PC-3 (cell line): ENCODE data around the gene C1QTNF12. TPM values are rescaled to one million over a fixed set of nuclear protein-coding genes. Genes with fewer than 3 reads are reported as not detected.

Experiments used
- ATAC-seq: fragments of 200-7000 bp; cut with Tn5 transposase; 2 replicates; pipeline ENCODE4 v1.9.1; 2020; ENCODE audit warnings: mild to moderate bottlenecking, moderate library complexity
- BruUV-seq: library from RNA; stranded (reverse); fragments of 400-500 nt; replicated peaks from 2 replicates; lab custom pipeline; 2021; lab: Mats Ljungman, UMichigan
- CTCF ChIA-PET: fragments of 300-600 bp; sonication (Branson Sonifier 250); formaldehyde crosslinking; loops from one replicate; lab custom pipeline; 2022; ENCODE audit warnings: antibody characterized with exemption; lab: Charles Lee
- POLR2A ChIA-PET: fragments of 300-600 bp; sonication (Branson Sonifier 250); formaldehyde crosslinking; loops from one replicate; lab custom pipeline; 2022; ENCODE audit warnings: antibody characterized with exemption; ENCODE audit not compliant: unreplicated experiment; lab: Charles Lee
- DNase-seq: peaks from one replicate; pipeline ENCODE4 v3.0.0-alpha.2; 2015
- H2AFZ ChIP-seq: fragments of 300-600 bp; sonication (generic); 2 replicates; pipeline ENCODE4 v1.6.0; 2016; ENCODE audit warnings: antibody characterized with exemption, low read length
- H3F3A ChIP-seq: fragments of 300-600 bp; sonication (generic); one replicate; pipeline ENCODE4 v1.6.0; 2017; ENCODE audit warnings: antibody characterized with exemption, low read length, control low read depth, mild to moderate bottlenecking; ENCODE audit not compliant: unreplicated experiment
- H3K27ac ChIP-seq: fragments of 300-600 bp; sonication (generic); 2 replicates; pipeline ENCODE4 v1.5.1; 2016; ENCODE audit warnings: mild to moderate bottlenecking, low read length
- H3K27me3 ChIP-seq: fragments of 300-600 bp; sonication (generic); 2 replicates; pipeline ENCODE4 v1.6.1; 2016; ENCODE audit warnings: low read length, mixed read lengths
- H3K36me3 ChIP-seq: fragments of 300-600 bp; sonication (generic); 2 replicates; pipeline ENCODE4 v1.6.1; 2016; ENCODE audit warnings: low read depth, mixed run types, low read length, mixed read lengths
- H3K4me1 ChIP-seq: fragments of 300-600 bp; sonication (generic); 2 replicates; pipeline ENCODE4 v1.5.1; 2016; ENCODE audit warnings: low read length; ENCODE audit not compliant: insufficient read depth
- H3K4me2 ChIP-seq: fragments of 300-600 bp; sonication (generic); 2 replicates; pipeline ENCODE4 v1.6.0; 2016; ENCODE audit warnings: low read length
- H3K4me3 ChIP-seq: fragments of 300-600 bp; sonication (generic); 2 replicates; pipeline ENCODE4 v1.5.1; 2016; ENCODE audit warnings: mild to moderate bottlenecking, low read length, mixed read lengths
- H3K79me2 ChIP-seq: fragments of 300-600 bp; sonication (generic); 2 replicates; pipeline ENCODE4 v1.6.1; 2017; ENCODE audit warnings: low read length, mixed read lengths
- H3K9ac ChIP-seq: fragments of 300-600 bp; sonication (generic); 2 replicates; pipeline ENCODE4 v1.6.0; 2016; ENCODE audit warnings: mild to moderate bottlenecking, low read length
- H3K9me2 ChIP-seq: fragments of 300-600 bp; sonication (generic); replicated peaks from 2 replicates; pipeline ENCODE4 v1.6.1; 2016; ENCODE audit warnings: mixed run types, low read length, mixed read lengths
- H3K9me3 ChIP-seq: fragments of 300-600 bp; sonication (generic); 2 replicates; pipeline ENCODE4 v1.6.1; 2016; ENCODE audit warnings: low read length, mixed read lengths
- H4K20me1 ChIP-seq: fragments of 300-600 bp; sonication (generic); 2 replicates; pipeline ENCODE4 v1.6.1; 2016; ENCODE audit warnings: low read length, mixed read lengths
- CTCF ChIP-seq: fragments of 300-600 bp; sonication (generic); conservative IDR thresholded peaks from 2 replicates; pipeline ENCODE4 v1.5.1; 2017; ENCODE audit warnings: antibody characterized with exemption, low read depth, mild to moderate bottlenecking, low read length
- EZH2 ChIP-seq: fragments of 300-600 bp; sonication (generic); IDR thresholded peaks from one replicate; pipeline ENCODE4 v1.6.1; 2017; ENCODE audit warnings: antibody characterized with exemption, mild to moderate bottlenecking, low read length; ENCODE audit not compliant: unreplicated experiment
- EZH2phosphoT487 ChIP-seq: fragments of 300-600 bp; sonication (generic); IDR thresholded peaks from 2 replicates; pipeline ENCODE4 v1.6.1; 2018; ENCODE audit warnings: mild to moderate bottlenecking, antibody characterized with exemption, low read length, borderline replicate concordance
- intact Hi-C: fragments of 100-400 bp; cut with micrococcal nuclease; formaldehyde crosslinking; loops from 2 replicates; pipeline ENCODE4 v1.9.0; 2023
- total RNA-seq: library from RNA; depleted of rRNA; stranded (reverse); fragments of >200 nt; gene quantifications from 2 replicates; pipeline ENCODE4 v1.2.3, GENCODE V29; 2014

Gene C1QTNF12
- total RNA-seq, 1 experiment from 2014 or later: 3.9 TPM

DNA sequence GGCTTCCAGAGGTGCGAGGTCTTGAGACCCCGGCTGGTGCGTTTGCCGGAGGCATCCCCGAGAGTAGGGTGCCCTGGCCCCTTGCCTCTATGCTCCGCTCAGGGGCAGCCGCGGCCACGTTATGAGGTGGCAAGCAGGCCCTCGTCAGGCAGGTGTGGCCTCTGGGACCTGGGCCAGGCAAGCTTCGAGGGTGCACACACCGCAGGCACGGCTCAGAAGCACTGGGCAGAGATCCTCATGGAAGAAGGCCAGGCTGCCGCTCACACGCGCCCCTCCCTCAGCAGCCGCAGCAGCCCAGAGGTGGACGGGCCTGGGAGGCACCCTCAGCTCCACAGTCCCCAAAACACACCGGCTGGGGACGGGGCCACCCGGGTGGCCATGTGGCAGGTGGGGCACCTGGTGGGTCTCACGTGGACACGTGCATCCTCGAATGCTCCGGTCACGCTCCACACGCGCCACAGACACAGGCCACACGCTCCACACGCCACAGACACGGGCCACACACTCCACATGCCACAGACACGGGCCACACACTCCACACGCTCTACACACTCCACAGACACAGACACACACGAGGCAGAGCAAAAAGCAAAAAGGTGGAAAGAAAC lies 21.2 kb downstream of the C1QTNF12 start:
- no peaks in the 10 kb centered on the region for H3K9me3 ChIP-seq
- no peaks in the 10 kb centered on the region for H3K9me2 ChIP-seq
- no peak overlapping the region for H3K4me3 ChIP-seq
- BruUV-seq: no TSS peak
- CTCF ChIA-PET: no interaction called here
- H3K4me1 ChIP-seq: peaks cover 7% of the 10 kb centered on the region
- intact Hi-C loops: no loop called here
- ATAC-seq (peak; percentile 12; the same call in 1 of the 2 replicates), DNase-seq (no peak)
- H4K20me1 ChIP-seq: peaks cover 18% of the 10 kb centered on the region
- H3K4me2 ChIP-seq: no peak overlapping the region
- H3K36me3 ChIP-seq: peaks cover 57% of the 10 kb centered on the region
- H3K27ac ChIP-seq: no peak overlapping the region
- POLR2A ChIA-PET: no interaction called here
- H3K79me2 ChIP-seq: peaks cover 58% of the 10 kb centered on the region
- TF ChIP-seq CTCF: no peak
- no peak for TF ChIP-seq EZH2phosphoT487
- TF ChIP-seq EZH2: no peak
- no peak overlapping the region for H2AFZ ChIP-seq
- no peaks in the 10 kb centered on the region for H3K27me3 ChIP-seq
- H3F3A ChIP-seq: no peaks in the 10 kb centered on the region
- no peak overlapping the region for H3K9ac ChIP-seq

DNA sequence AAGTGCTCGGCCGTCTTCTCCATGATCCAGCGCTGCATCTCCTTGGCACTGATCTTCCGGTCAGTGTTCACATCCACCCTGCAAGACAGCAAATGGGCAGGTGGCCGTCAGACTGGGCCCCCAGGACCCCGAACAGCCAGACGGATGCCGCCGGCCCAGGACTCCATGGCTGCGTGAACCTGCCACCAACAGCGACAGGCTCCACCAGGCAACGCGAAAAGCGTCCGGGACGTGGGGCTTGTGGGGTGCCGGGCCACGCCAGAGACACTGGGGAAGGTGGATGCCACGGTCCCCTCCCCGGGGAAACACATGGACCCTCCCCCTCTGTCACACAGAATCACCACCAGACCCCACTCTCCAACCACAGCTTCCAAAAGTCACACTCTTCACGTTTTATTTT lies 22.6 kb downstream of the C1QTNF12 start:
- ATAC-seq: no peak
- CTCF ChIA-PET: no interaction called here

More for the DNA sequence above, 22.6 kb downstream of the C1QTNF12 start:
- no peak for DNase-seq
- no TSS peak for BruUV-seq
- Histone ChIP-seq H3K27ac (no peak overlapping the region), H3K4me3 (no peak overlapping the region), H3K4me1 (no peaks in the 10 kb centered on the region), H3K4me2 (no peak overlapping the region), H3K27me3 (no peaks in the 10 kb centered on the region), H3K9me3 (no peaks in the 10 kb centered on the region), H3K9me2 (no peaks in the 10 kb centered on the region), H3K36me3 (peaks cover 52% of the 10 kb centered on the region), H2AFZ (no peak overlapping the region), H3K79me2 (peaks cover 44% of the 10 kb centered on the region), H4K20me1 (0 out of 2 replicates have a peak, but pooled peaks cover 6% of the 10 kb centered on the region), H3K9ac (no peak overlapping the region), H3F3A (no peaks in the 10 kb centered on the region)
- TF ChIP-seq EZH2: no peak
- TF ChIP-seq EZH2phosphoT487: no peak
- TF ChIP-seq CTCF: no peak
- POLR2A ChIA-PET: no interaction called here
- intact Hi-C loops: no loop called here
